Right renal cortex interstitium (tissue), 3 donors: ENCODE data around the gene GINS3. TPM values are rescaled to one million over a fixed set of nuclear protein-coding genes. Genes with fewer than 3 reads are reported as not detected.
"Not testable (repeated sequence)": the region's sequence is repeated elsewhere in the genome, so short reads cannot be mapped to it uniquely, and the experiment has no call there.

Experiments
- DNase-seq, 3 donors: peaks; one replicate each; pipeline ENCODE4 v3.0.0-alpha.2; 2013; ENCODE audit warnings: low read depth in 3 of 3, low spot score in 2 of 3
- polyA plus RNA-seq, 3 donors: library from polyadenylated mRNA; unstranded; fragments of 120-200 nt; gene quantifications; one replicate each; pipeline ENCODE4 v1.2.1, GENCODE V29; 2013; ENCODE audit not compliant: insufficient read length in 3 of 3

The GINS3 gene
- polyA plus RNA-seq, 3 donors: 11.8 to 13.9 (median 13.2) TPM

GRCh38 chr16:58385218-58385773 is 7.0 kb upstream of the GINS3 start:
- DNase-seq: no peak

GRCh38 chr16:58389724-58390123 is 2.5 kb upstream of the GINS3 start:
- no peak for DNase-seq

GRCh38 chr16:58393138-58393504 is 850 bp downstream of the GINS3 start:
- no peak for DNase-seq

- DNase-seq: not testable (repeated sequence)
Observed at GRCh38 chr16:58396897-58397296, 4.6 kb downstream of the GINS3 start.

GRCh38 chr16:58399718-58400633 is 7.7 kb downstream of the GINS3 start:
- DNase-seq: no peak

GRCh38 chr16:58401305-58401704 is 9.0 kb downstream of the GINS3 start:
- not testable (repeated sequence) for DNase-seq

- DNase-seq: no peak
Observed at GRCh38 chr16:58402796-58403195, 10.5 kb downstream of the GINS3 start.

- no peak for DNase-seq
Observed at GRCh38 chr16:58409316-58409973, 17.2 kb downstream of the GINS3 start.

GRCh38 chr16:58411336-58411735 is 19.1 kb downstream of the GINS3 start:
- DNase-seq: no peak

GRCh38 chr16:58411736-58412614 is 19.7 kb downstream of the GINS3 start:
- no peak for DNase-seq

- not testable (repeated sequence) for DNase-seq
Observed at GRCh38 chr16:58412615-58412970, 20.3 kb downstream of the GINS3 start.

- DNase-seq: no peak
Observed at GRCh38 chr16:58413359-58413758, 21.1 kb downstream of the GINS3 start.

GRCh38 chr16:58415003-58415402 is 22.7 kb downstream of the GINS3 start:
- no peak for DNase-seq

GRCh38 chr16:58415961-58416360 is 23.7 kb downstream of the GINS3 start:
- not testable (repeated sequence) for DNase-seq

- DNase-seq: no peak
Observed at GRCh38 chr16:58417035-58417434, 24.8 kb downstream of the GINS3 start.

GRCh38 chr16:58417600-58417999 is 25.3 kb downstream of the GINS3 start:
- DNase-seq: no peak

GRCh38 chr16:58418026-58418425 is 25.8 kb downstream of the GINS3 start:
- DNase-seq: no peak

- no peak for DNase-seq
Observed at GRCh38 chr16:58418601-58419000, 26.3 kb downstream of the GINS3 start.

- DNase-seq: no peak
Observed at GRCh38 chr16:58419241-58419990, 27.1 kb downstream of the GINS3 start.

GRCh38 chr16:58421059-58421458 is 28.8 kb downstream of the GINS3 start:
- no peak for DNase-seq
